Stimulated activated naive B cell treated with anti-CD40 and anti-IgM and Interleukin-4, amounts not matched to agents 10 μg/mL and 1 μg/mL and 100 μg/mL, for 72 hours (primary cell): ENCODE data around the gene TYW1.
"Not testable (repeated sequence)": the region's sequence is repeated elsewhere in the genome, so short reads cannot be mapped to it uniquely, and the experiment has no call there.

ENCODE experiments used
- ATAC-seq, 2 donors: fragments of 150-1000 bp; cut with Tn5 transposase; replicated peaks; 2 replicates each; pipeline ENCODE4 v1.10.0; 2021; ENCODE audit warnings: moderate library complexity in 1 of 2
- DNase-seq: peaks from one replicate; pipeline ENCODE4 v3.0.0; 2021
- H3K27ac Mint-ChIP-seq: one replicate; pipeline ENCODE4 v1.8.0; 2022; ENCODE audit warnings: mild to moderate bottlenecking, mixed read lengths
- H3K27me3 Mint-ChIP-seq, 2 donors: one replicate each; pipeline ENCODE4 v1.8.0; 2022; ENCODE audit warnings: mixed read lengths in 2 of 2
- H3K36me3 Mint-ChIP-seq, 2 donors: one replicate each; pipeline ENCODE4 v1.8.0; 2022; ENCODE audit warnings: mixed read lengths in 2 of 2, mild to moderate bottlenecking in 1 of 2
- H3K4me1 Mint-ChIP-seq, 2 donors: one replicate each; pipeline ENCODE4 v1.8.0; 2022; ENCODE audit warnings: mixed read lengths in 2 of 2, mild to moderate bottlenecking in 1 of 2
- H3K4me3 Mint-ChIP-seq, 2 donors: one replicate each; pipeline ENCODE4 v1.8.0; 2022; ENCODE audit warnings: mild to moderate bottlenecking in 2 of 2, mixed read lengths in 2 of 2, moderate library complexity in 1 of 2
- H3K9me3 Mint-ChIP-seq, 2 donors: one replicate each; pipeline ENCODE4 v1.8.0; 2022; ENCODE audit warnings: mixed read lengths in 2 of 2, mild to moderate bottlenecking in 1 of 2

TYW1 gene

GRCh38 chr7:67100956-67101361, 104.3 kb downstream of the TYW1 start:
- H3K36me3 Mint-ChIP-seq = peaks cover 43 to 66% of the 10 kb centered on the region in 2 donors
- no peak for ATAC-seq
- H3K4me1 Mint-ChIP-seq = peaks cover 0 to 4% of the 10 kb centered on the region in 2 donors
- H3K9me3 Mint-ChIP-seq = peaks cover 0 to 3% of the 10 kb centered on the region in 2 donors
- DNase-seq = no peak
- H3K27me3 Mint-ChIP-seq = no peaks in the 10 kb centered on the region
- H3K27ac Mint-ChIP-seq = no peak overlapping the region
- H3K4me3 Mint-ChIP-seq = no peak overlapping the region

GRCh38 chr7:67104937-67105336, 108.3 kb downstream of the TYW1 start:
- DNase-seq, H3K4me1 Mint-ChIP-seq, H3K27me3 Mint-ChIP-seq, ATAC-seq, H3K27ac Mint-ChIP-seq, H3K9me3 Mint-ChIP-seq, H3K4me3 Mint-ChIP-seq: not testable (repeated sequence)
- H3K36me3 Mint-ChIP-seq = peaks cover 38 to 63% of the 10 kb centered on the region in 2 donors

DNA sequence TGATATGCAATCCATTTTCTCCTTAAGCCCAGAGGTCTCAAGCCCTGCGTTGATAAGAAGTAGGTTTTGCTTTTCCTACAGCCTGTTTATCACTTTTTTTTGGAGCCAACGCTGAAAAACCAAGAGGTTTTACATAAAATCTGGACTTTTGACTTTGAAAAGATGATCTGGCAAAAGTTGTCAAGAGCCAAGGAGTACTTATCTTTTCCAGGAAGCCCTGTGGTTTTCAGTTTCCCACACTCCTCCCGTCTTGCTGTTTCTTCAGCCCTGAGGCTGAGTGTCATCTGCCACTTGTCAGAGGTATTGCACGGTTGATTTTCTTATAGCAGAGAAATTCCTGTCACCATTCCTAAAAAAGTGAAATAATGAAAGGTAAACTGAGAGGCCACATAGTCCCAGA, 108.7 kb downstream of the TYW1 start:
- Mint-ChIP-seq H3K9me3 (peaks cover 0 to 3% of the 10 kb centered on the region in 2 donors), H3K4me1 (peaks cover 0 to 4% of the 10 kb centered on the region in 2 donors), H3K4me3 (no peak overlapping the region), H3K27me3 (no peaks in the 10 kb centered on the region), H3K36me3 (peaks cover 38 to 63% of the 10 kb centered on the region in 2 donors), H3K27ac (no peak overlapping the region)
- no peak for DNase-seq
- ATAC-seq = no peak

DNA sequence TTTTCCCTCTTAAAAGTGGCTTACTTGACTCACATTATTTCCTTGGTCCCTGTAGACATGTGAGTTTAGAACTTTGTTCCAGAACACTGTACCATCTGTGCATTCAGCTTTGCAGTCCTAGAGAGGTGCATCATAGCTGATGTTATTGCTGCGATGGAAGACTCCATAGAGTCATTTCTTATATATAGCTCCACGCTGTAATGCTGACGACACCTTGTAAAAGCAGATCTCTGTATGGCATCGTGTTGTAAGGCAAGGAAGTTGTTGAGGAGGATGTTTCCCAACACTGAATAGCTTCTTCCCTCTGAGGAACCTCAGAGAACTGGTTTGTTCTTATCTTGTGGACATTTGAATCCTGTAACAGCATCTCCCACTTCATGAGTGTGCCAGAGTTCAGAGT, 109.6 kb downstream of the TYW1 start:
- H3K4me3 Mint-ChIP-seq, ATAC-seq, H3K4me1 Mint-ChIP-seq: not testable (repeated sequence)

GRCh38 chr7:67111342-67111741, 114.7 kb downstream of the TYW1 start:
- not testable (repeated sequence) for H3K9me3 Mint-ChIP-seq, H3K4me1 Mint-ChIP-seq, H3K27ac Mint-ChIP-seq, H3K4me3 Mint-ChIP-seq, H3K27me3 Mint-ChIP-seq, ATAC-seq, DNase-seq
- peaks cover 21 to 40% of the 10 kb centered on the region in 2 donors for H3K36me3 Mint-ChIP-seq

More for the DNA sequence above, 109.6 kb downstream of the TYW1 start:
- not testable (repeated sequence) for H3K27ac Mint-ChIP-seq, H3K9me3 Mint-ChIP-seq, DNase-seq, H3K27me3 Mint-ChIP-seq
- H3K36me3 Mint-ChIP-seq = peaks cover 38 to 60% of the 10 kb centered on the region in 2 donors

GRCh38 chr7:67114483-67115246, 118.0 kb downstream of the TYW1 start:
- not testable (repeated sequence) for H3K27ac Mint-ChIP-seq, ATAC-seq, H3K4me3 Mint-ChIP-seq, H3K27me3 Mint-ChIP-seq, H3K9me3 Mint-ChIP-seq, DNase-seq
- H3K4me1 Mint-ChIP-seq = peaks cover 7 to 19% of the 10 kb centered on the region in 2 donors
- peaks cover 30 to 46% of the 10 kb centered on the region in 2 donors for H3K36me3 Mint-ChIP-seq

DNA sequence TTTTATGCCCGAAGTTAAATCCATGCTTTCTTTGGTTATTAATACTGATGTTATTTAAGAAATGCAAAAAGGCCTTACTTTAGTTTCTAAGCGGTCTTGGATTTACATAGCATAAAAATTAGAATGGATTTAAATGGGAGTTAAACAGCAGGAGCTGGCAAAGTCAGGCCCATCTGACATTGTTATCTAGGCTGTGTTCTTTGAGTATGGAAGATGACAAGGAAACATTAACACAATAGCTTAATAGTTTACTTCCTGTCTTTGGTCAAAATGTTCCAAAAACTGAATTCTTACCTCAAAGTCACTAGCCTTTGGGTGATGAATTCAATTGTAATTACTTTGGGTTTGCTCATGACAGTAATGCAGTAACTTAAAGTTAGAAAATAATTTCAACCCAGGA, 123.9 kb downstream of the TYW1 start:
- Mint-ChIP-seq H3K4me1 (peaks cover 7 to 15% of the 10 kb centered on the region in 2 donors), H3K36me3 (peaks cover 31 to 47% of the 10 kb centered on the region in 2 donors)
- not testable (repeated sequence) for H3K4me3 Mint-ChIP-seq, H3K27ac Mint-ChIP-seq, H3K9me3 Mint-ChIP-seq, H3K27me3 Mint-ChIP-seq, DNase-seq, ATAC-seq

- H3K27me3 Mint-ChIP-seq, ATAC-seq, H3K9me3 Mint-ChIP-seq, DNase-seq: not testable (repeated sequence)
- Mint-ChIP-seq H3K4me1 (peaks cover 21 to 55% of the 10 kb centered on the region in 2 donors), H3K4me3 (peak overlapping the region; percentile 36 to 73), H3K27ac (peak overlapping the region; percentile 92), H3K36me3 (peaks cover 19 to 45% of the 10 kb centered on the region in 2 donors)
Measured at GRCh38 chr7:67128257-67128656, 131.6 kb downstream of the TYW1 start.

- H3K9me3 Mint-ChIP-seq, DNase-seq, H3K27me3 Mint-ChIP-seq, H3K27ac Mint-ChIP-seq, ATAC-seq, H3K4me3 Mint-ChIP-seq: not testable (repeated sequence)
- H3K36me3 Mint-ChIP-seq = peaks cover 14 to 40% of the 10 kb centered on the region in 2 donors
- peaks cover 22 to 51% of the 10 kb centered on the region in 2 donors for H3K4me1 Mint-ChIP-seq
Measured at GRCh38 chr7:67130766-67131165, 134.1 kb downstream of the TYW1 start.

- not testable (repeated sequence) for H3K27me3 Mint-ChIP-seq, H3K4me3 Mint-ChIP-seq, H3K9me3 Mint-ChIP-seq, H3K27ac Mint-ChIP-seq, H3K4me1 Mint-ChIP-seq, DNase-seq
- H3K36me3 Mint-ChIP-seq = peaks cover 10 to 35% of the 10 kb centered on the region in 2 donors
- peak; percentile 44 to 68 for ATAC-seq
Measured at GRCh38 chr7:67134912-67135311, 138.3 kb downstream of the TYW1 start.

DNA sequence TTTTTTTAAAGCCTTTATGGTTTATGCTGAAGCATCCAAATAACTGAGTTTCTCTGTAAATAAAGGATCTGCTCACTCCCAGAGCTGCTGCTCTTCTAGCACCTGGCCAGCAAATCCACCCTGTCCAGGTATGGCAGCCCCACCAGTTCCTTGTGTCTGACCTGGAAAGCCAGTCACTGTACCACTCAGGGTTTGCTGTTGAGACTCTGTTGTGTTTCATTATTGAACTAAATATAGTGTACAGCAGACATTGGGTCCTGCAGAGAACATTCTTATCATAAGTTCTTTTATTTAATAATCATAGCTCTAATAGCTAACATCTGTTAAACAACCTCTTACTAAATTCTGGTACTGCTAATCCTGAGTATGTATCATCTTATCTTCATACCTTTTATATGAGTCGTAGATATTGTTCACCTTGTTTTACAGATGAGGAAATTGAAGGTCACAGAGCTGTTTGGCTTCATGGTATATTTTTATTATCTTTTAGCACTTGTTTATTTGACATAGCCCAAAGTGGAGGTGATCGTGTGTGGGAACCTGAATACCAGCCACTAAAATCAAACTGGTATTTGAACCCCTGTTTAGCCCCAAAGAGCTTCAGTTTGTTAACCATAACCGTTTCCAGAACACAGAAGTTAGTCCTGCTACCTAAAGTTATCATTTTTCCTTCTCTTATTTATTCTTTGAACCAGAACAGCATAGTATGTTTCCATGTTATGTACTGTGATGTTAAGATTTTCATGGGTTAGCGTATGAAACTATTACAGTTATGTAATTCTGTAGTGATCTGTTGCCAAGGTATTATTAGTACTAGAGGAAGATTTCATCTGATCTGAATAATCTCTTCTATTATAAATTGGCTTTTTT, 139.2 kb downstream of the TYW1 start:
- not testable (repeated sequence) for ATAC-seq, H3K4me3 Mint-ChIP-seq, H3K4me1 Mint-ChIP-seq, H3K27ac Mint-ChIP-seq, DNase-seq, H3K9me3 Mint-ChIP-seq, H3K27me3 Mint-ChIP-seq
- H3K36me3 Mint-ChIP-seq = peaks cover 10 to 36% of the 10 kb centered on the region in 2 donors

GRCh38 chr7:67137489-67137888, 140.9 kb downstream of the TYW1 start:
- not testable (repeated sequence) for H3K4me1 Mint-ChIP-seq, DNase-seq, H3K4me3 Mint-ChIP-seq, ATAC-seq, H3K27me3 Mint-ChIP-seq, H3K9me3 Mint-ChIP-seq, H3K27ac Mint-ChIP-seq
- peaks cover 11 to 34% of the 10 kb centered on the region in 2 donors for H3K36me3 Mint-ChIP-seq

DNA sequence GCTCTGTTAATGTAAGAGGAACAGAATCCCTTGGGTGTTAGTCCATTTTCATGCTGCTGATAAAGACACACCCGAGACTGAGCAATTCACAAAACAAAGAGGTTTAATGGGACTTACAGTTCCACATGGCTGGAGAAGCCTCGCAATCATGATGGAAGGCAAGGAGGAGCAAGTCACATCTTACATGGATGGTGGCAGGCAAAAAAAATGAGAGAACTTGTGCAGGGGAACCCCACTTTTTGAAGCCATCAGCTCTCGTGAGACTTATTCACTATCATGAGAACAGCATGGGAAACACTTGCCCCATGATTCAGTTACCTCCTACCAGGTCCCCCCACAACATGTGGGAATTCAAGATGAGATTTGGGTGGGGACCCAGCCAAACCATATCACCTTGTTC, 143.2 kb downstream of the TYW1 start:
- peaks cover 9 to 29% of the 10 kb centered on the region in 2 donors for H3K36me3 Mint-ChIP-seq
- not testable (repeated sequence) for H3K27ac Mint-ChIP-seq, ATAC-seq, H3K27me3 Mint-ChIP-seq, H3K4me3 Mint-ChIP-seq, H3K4me1 Mint-ChIP-seq, DNase-seq, H3K9me3 Mint-ChIP-seq

DNA sequence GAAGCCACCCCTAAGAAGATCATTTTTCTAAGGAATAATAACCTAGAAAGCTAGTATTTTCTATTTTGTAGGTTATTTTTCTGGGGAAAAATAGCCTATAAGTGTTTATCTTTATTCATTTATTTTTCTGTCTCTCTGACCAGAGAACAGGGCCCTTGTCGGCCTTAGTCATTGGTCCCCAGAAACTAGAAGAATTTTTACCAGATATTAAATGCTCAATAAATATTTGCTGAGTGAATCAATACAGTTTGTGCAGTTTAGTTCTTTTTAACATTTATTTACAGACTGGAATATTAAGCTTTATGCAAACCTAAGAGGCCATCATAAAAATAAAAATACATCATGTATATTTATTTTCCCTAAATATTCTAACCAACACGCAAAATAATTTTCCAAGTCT, 144.4 kb downstream of the TYW1 start:
- H3K27ac Mint-ChIP-seq, ATAC-seq, H3K27me3 Mint-ChIP-seq: not testable (repeated sequence)

More for the DNA sequence above, 144.4 kb downstream of the TYW1 start:
- not testable (repeated sequence) for H3K9me3 Mint-ChIP-seq, DNase-seq, H3K4me3 Mint-ChIP-seq, H3K4me1 Mint-ChIP-seq
- peaks cover 8 to 28% of the 10 kb centered on the region in 2 donors for H3K36me3 Mint-ChIP-seq
